Smooth muscle cell (in vitro differentiated cells): ENCODE results near the gene HLA-DPA1. TPM values are rescaled to one million over a fixed set of nuclear protein-coding genes. Genes with fewer than 3 reads are reported as not detected.

ENCODE experiments used
- DNase-seq: peaks from one replicate; lab custom pipeline; 2025; ENCODE audit not compliant: unreplicated experiment; lab: John Stamatoyannopoulos, UW
- H2AFZ ChIP-seq: fragments of 200-600 bp; sonication (generic); 2 replicates; pipeline ENCODE4 v1.6.0; 2016; ENCODE audit warnings: antibody characterized with exemption, low read depth, mild to moderate bottlenecking
- H3F3A ChIP-seq: fragments of 200-600 bp; sonication (generic); 2 replicates; pipeline ENCODE4 v1.6.0; 2017; ENCODE audit warnings: antibody characterized with exemption, low read depth
- H3K27ac ChIP-seq: fragments of 200-600 bp; sonication (generic); 2 replicates; pipeline ENCODE4 v1.5.1; 2016; ENCODE audit warnings: low read depth, mild to moderate bottlenecking
- H3K27me3 ChIP-seq: fragments of 200-600 bp; sonication (generic); 2 replicates; pipeline ENCODE4 v1.6.1; 2016; ENCODE audit warnings: low read depth, mild to moderate bottlenecking
- H3K36me3 ChIP-seq: fragments of 200-600 bp; sonication (generic); 2 replicates; pipeline ENCODE4 v1.5.1; 2016; ENCODE audit warnings: low read depth
- H3K4me1 ChIP-seq: fragments of 200-600 bp; sonication (generic); 2 replicates; pipeline ENCODE4 v1.5.1; 2016; ENCODE audit warnings: low read depth
- H3K4me2 ChIP-seq: fragments of 200-600 bp; sonication (generic); 2 replicates; pipeline ENCODE4 v1.6.0; 2016; ENCODE audit warnings: mild to moderate bottlenecking
- H3K4me3 ChIP-seq: fragments of 200-600 bp; sonication (generic); 2 replicates; pipeline ENCODE4 v1.5.1; 2016; ENCODE audit warnings: mild to moderate bottlenecking
- H3K79me2 ChIP-seq: fragments of 200-600 bp; sonication (generic); 2 replicates; pipeline ENCODE4 v1.6.0; 2016; ENCODE audit warnings: low read depth, mild to moderate bottlenecking
- H3K9ac ChIP-seq: fragments of 200-600 bp; sonication (generic); 2 replicates; pipeline ENCODE4 v1.6.0; 2016; ENCODE audit warnings: low read depth
- H3K9me3 ChIP-seq: fragments of 200-600 bp; sonication (generic); replicated peaks from 2 replicates; pipeline ENCODE4 v1.5.1; 2016; ENCODE audit warnings: low read depth
- H4K20me1 ChIP-seq: fragments of 200-600 bp; sonication (generic); 2 replicates; pipeline ENCODE4 v1.6.0; 2016; ENCODE audit warnings: low read depth
- CTCF ChIP-seq: fragments of 200-600 bp; sonication (generic); IDR thresholded peaks from 2 replicates; pipeline ENCODE4 v1.5.1; 2017; ENCODE audit warnings: borderline replicate concordance, mild to moderate bottlenecking, antibody characterized with exemption; ENCODE audit not compliant: insufficient read depth, poor library complexity, severe bottlenecking
- WGBS: methylation state at CpG from one replicate; pipeline ENCODE4 v1.1.7; 2016; ENCODE audit warnings: low lambda C conversion rate; 5-methylcytosine and 5-hydroxymethylcytosine counted together
- polyA plus RNA-seq: library from polyadenylated mRNA; unstranded; fragments of >200 nt; fragmentation: Nextera tagmentation; extraction: Ambion mirVana; gene quantifications from 2 replicates; pipeline ENCODE4 v1.2.1, GENCODE V29; 2016
- total RNA-seq: library from RNA; depleted of rRNA; stranded (reverse); fragments of >200 nt; gene quantifications from 2 replicates; pipeline ENCODE4 v1.2.3, GENCODE V29; 2014

HLA-DPA1 gene
- total and polyA plus RNA-seq, 2 experiments from 2014 or later = 1.1 to 1.3 TPM

DNA sequence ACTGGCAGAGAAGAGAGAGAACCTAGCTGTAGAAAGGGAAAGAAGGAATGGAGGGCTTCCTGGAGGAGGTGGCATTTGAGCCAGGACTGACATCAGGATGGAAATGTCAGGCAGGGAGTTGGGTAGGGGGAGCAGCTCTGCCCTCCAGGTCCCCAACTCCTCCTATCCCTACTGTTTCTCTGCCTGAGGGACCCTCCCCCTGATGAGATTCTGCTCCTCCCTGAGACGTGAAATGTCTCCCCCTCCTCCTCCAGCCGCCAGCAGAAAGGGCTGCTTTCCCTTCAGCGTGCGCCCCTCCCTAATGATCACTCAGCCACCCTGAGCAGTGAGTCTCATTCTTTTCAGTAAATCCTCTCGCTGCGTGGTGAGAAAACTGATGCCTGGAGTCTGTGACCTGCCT, 43.0 kb upstream of the HLA-DPA1 start:
- TF ChIP-seq CTCF = no peak
- Histone ChIP-seq H3K79me2 (no peaks in the 10 kb centered on the region), H3K27me3 (peaks cover 57% of the 10 kb centered on the region), H3K9ac (no peak overlapping the region), H3K4me3 (peak overlapping the region; percentile 27), H3K9me3 (no peaks in the 10 kb centered on the region), H3K4me1 (no peaks in the 10 kb centered on the region), H3K4me2 (peak overlapping the region; percentile 67), H3K36me3 (no peaks in the 10 kb centered on the region), H2AFZ (peak overlapping the region; percentile 58), H4K20me1 (no peaks in the 10 kb centered on the region), H3F3A (no peaks in the 10 kb centered on the region), H3K27ac (no peak overlapping the region)
- WGBS = 7% methylated on average over 6 of the region's 6 CpGs
- DNase-seq = no peak

GRCh38 chr6:33114406-33114805, 41.0 kb upstream of the HLA-DPA1 start:
- Histone ChIP-seq H4K20me1 (no peaks in the 10 kb centered on the region), H3K36me3 (no peaks in the 10 kb centered on the region), H3K27ac (no peak overlapping the region), H3K27me3 (peaks cover 78% of the 10 kb centered on the region), H3K79me2 (no peaks in the 10 kb centered on the region), H2AFZ (no peak overlapping the region), H3K9me3 (no peaks in the 10 kb centered on the region), H3K9ac (no peak overlapping the region), H3K4me2 (no peak overlapping the region), H3F3A (no peaks in the 10 kb centered on the region), H3K4me1 (no peaks in the 10 kb centered on the region), H3K4me3 (no peak overlapping the region)
- DNase-seq = no peak
- TF ChIP-seq CTCF = no peak

DNA sequence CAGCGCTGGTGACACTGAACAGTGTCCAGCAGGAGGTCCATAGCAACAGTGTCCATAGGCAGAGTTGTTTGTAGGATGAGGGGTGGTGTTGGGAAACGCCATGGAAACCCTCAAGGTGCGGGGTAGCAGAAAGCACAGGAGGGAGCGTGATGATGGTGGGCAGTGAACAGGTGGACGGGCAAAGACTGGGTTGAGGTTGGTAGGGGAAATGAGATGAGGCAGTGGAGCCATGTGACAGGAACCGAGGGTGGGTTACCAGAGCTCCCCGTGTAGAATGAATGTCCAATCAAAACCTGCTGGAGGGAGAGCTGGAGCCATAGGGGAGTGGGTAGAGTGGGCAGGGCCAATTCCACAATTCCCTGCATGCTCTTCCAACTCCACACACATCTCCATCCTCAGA, 40.3 kb upstream of the HLA-DPA1 start:
- no peak overlapping the region for H2AFZ ChIP-seq
- no peak for DNase-seq
- no peaks in the 10 kb centered on the region for H4K20me1 ChIP-seq
- H3K79me2 ChIP-seq = no peaks in the 10 kb centered on the region
- H3K9ac ChIP-seq = no peak overlapping the region
- no peak overlapping the region for H3K4me2 ChIP-seq
- H3K4me3 ChIP-seq = no peak overlapping the region
- no peak overlapping the region for H3K27ac ChIP-seq
- H3K36me3 ChIP-seq = no peaks in the 10 kb centered on the region
- peaks cover 84% of the 10 kb centered on the region for H3K27me3 ChIP-seq
- WGBS = 89% methylated on average over 7 of the region's 7 CpGs
- no peaks in the 10 kb centered on the region for H3K4me1 ChIP-seq
- no peaks in the 10 kb centered on the region for H3K9me3 ChIP-seq
- H3F3A ChIP-seq = no peaks in the 10 kb centered on the region
- no peak for TF ChIP-seq CTCF

DNA sequence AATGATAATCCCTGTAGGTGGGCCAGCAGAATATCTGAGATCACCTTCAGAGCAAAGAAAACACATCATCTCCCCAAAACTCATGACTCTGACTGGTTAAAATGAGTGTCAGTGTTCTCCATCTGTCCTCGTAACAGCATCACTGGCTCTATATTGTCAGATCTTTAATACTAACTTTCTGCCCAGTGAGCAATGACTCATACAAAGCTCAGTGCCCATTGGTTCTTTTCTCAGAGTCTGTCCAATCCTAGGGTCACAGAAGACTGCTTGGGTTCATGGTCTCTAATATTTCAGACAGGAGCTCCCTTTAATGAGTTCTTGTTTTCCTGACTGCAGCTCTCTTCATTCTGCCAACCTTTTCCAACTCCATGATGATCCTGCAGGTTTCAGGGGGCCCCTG, 38.7 kb upstream of the HLA-DPA1 start:
- 78% methylated on average over 1 of the region's 1 CpG for WGBS
- Histone ChIP-seq H4K20me1 (no peaks in the 10 kb centered on the region), H3F3A (no peaks in the 10 kb centered on the region), H3K27me3 (peaks cover 87% of the 10 kb centered on the region), H3K79me2 (no peaks in the 10 kb centered on the region), H3K4me1 (no peaks in the 10 kb centered on the region), H3K36me3 (no peaks in the 10 kb centered on the region), H3K4me2 (no peak overlapping the region), H3K9me3 (no peaks in the 10 kb centered on the region), H3K27ac (no peak overlapping the region), H2AFZ (no peak overlapping the region), H3K9ac (no peak overlapping the region), H3K4me3 (no peak overlapping the region)
- TF ChIP-seq CTCF = no peak
- no peak for DNase-seq
